ENCODE results near the gene HDAC10. TPM values are rescaled to one million over a fixed set of nuclear protein-coding genes. Genes with fewer than 3 reads are reported as not detected.
A peak's percentile ranks its signal among the peaks of the same experiment; 100 is the strongest.
"Not testable (repeated sequence)": the region's sequence is repeated elsewhere in the genome, so short reads cannot be mapped to it uniquely, and the experiment has no call there.

HDAC10 gene
- total RNA-seq, 4 donors from 2014 or later, result 1.2 to 40.5 (median 20.6) TPM

DNA sequence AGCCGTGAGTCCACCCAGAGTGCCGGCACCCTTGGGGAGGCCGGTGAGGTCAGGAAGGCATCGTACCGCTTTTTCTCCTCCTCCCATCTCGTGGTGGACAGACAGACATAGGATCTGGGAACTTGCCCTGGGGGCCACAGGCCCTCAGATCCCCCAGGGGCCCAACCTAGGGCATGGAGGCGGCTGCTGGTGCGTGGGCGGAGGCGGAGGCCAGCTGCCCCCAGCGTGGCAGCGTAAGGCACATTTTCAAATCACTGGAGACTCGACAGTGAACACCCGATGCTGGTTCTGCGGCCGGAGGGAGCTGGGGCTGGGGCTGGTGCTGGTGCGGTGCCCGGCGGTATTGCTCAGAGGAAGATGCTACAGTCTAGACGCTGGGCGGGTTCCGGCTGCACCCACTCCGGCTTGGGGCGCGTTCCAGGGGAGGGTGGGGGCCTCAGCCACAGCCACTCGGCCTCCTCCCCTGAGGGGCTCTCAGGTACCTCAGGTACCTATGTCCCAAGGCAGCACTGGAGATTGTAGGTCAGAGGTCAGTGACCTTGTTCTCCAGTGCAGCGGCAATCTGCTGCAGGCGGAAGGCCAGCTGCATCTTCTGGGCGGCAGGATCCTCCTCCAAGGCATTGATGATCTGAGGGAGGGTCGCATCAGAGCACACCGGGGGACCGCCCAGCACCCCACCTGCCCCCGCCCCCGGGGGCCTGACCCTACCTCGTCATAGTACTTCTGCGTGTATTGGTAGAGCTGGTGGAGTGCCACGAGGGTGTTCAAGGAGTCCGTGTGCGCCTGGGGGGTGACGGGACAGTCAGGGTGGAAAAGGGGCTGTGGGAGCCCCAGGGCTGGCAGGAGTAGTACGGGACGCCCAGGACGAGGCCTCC, 24.4 kb upstream of the HDAC10 start:
- Histone ChIP-seq H3K4me3 (no peak overlapping the region), H3K27me3 (no peaks in the 10 kb centered on the region), H3K36me3 (no peaks in the 10 kb centered on the region), H3K4me1 (peaks cover 0 to 12% of the 10 kb centered on the region in 2 donors), H3K9me3 (no peaks in the 10 kb centered on the region), H3K27ac (peak overlapping the region in 1 of 2 donors; percentile 6)
- intact Hi-C loops (cut with DNase I; ENCODE audit: low total_unique reads), result loop anchor here (10.0 kb wide), 1 partner anchor 229 kb away; the partner anchor contains the start of genes LMF2 and NCAPH2
- no peak for DNase-seq
- TF ChIP-seq, protein P1, sequence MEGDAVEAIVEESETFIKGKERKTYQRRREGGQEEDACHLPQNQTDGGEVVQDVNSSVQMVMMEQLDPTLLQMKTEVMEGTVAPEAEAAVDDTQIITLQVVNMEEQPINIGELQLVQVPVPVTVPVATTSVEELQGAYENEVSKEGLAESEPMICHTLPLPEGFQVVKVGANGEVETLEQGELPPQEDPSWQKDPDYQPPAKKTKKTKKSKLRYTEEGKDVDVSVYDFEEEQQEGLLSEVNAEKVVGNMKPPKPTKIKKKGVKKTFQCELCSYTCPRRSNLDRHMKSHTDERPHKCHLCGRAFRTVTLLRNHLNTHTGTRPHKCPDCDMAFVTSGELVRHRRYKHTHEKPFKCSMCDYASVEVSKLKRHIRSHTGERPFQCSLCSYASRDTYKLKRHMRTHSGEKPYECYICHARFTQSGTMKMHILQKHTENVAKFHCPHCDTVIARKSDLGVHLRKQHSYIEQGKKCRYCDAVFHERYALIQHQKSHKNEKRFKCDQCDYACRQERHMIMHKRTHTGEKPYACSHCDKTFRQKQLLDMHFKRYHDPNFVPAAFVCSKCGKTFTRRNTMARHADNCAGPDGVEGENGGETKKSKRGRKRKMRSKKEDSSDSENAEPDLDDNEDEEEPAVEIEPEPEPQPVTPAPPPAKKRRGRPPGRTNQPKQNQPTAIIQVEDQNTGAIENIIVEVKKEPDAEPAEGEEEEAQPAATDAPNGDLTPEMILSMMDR (IDR thresholded peaks at IDR 0.05), result no peak
- TF ChIP-seq POLR2A (IDR thresholded peaks at IDR 0.05), result no peak

GRCh38 chr22:50274771-50275170, 23.7 kb upstream of the HDAC10 start:
- no peak for TF ChIP-seq POLR2A (IDR thresholded peaks at IDR 0.05)
- TF ChIP-seq, protein P1 (IDR thresholded peaks at IDR 0.05), result no peak
- H3K27ac ChIP-seq, result peak overlapping the region in 1 of 2 donors; percentile 6
- H3K4me1 ChIP-seq, result peaks cover 0 to 13% of the 10 kb centered on the region in 2 donors
- no peak for DNase-seq
- no peaks in the 10 kb centered on the region for H3K9me3 ChIP-seq
- no peak overlapping the region for H3K4me3 ChIP-seq
- no peaks in the 10 kb centered on the region for H3K27me3 ChIP-seq
- intact Hi-C loops (cut with DNase I; ENCODE audit: low total_unique reads), result loop anchor here (10.0 kb wide), 1 partner anchor 230 kb away; the partner anchor contains the start of genes LMF2 and NCAPH2
- H3K36me3 ChIP-seq, result no peaks in the 10 kb centered on the region

GRCh38 chr22:50274311-50274710, 23.2 kb upstream of the HDAC10 start:
- H3K27me3 ChIP-seq, result no peaks in the 10 kb centered on the region
- no peaks in the 10 kb centered on the region for H3K9me3 ChIP-seq
- peaks cover 0 to 17% of the 10 kb centered on the region in 2 donors for H3K4me1 ChIP-seq
- intact Hi-C loops (cut with DNase I; ENCODE audit: low total_unique reads), result loop anchor here (10.0 kb wide), 1 partner anchor 230 kb away; the partner anchor contains the start of genes LMF2 and NCAPH2
- no peak overlapping the region for H3K27ac ChIP-seq
- no peaks in the 10 kb centered on the region for H3K36me3 ChIP-seq
- no peak overlapping the region for H3K4me3 ChIP-seq
- TF ChIP-seq, protein P1 (IDR thresholded peaks at IDR 0.05), result peak; percentile 15 to 45 (median 32)
- no peak for TF ChIP-seq POLR2A (IDR thresholded peaks at IDR 0.05)
- peak in 1 of 2 donors; percentile 58 for DNase-seq

DNA sequence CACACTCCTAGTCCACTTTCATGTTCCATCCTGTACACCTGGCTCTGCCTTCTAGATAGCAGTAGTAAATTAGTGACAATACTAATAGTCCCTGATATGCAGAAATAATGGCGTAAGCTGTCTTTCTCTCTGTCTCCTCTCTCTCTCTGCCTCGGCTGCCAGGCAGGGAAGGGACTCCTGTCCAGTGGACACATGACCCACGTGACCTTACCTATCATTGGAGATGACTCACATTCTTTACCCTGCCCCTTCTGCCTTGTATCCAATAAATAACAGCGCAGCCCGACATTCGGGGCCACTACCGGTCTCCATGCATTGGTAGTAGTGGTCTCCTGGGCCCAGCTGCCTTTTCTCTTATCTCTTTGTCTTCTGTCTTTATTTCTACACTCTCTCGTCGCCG, 22.7 kb upstream of the HDAC10 start:
- intact Hi-C loops (cut with DNase I; ENCODE audit: low total_unique reads), result loop anchor here (10.0 kb wide), 1 partner anchor 231 kb away; the partner anchor contains the start of genes LMF2 and NCAPH2
- H3K4me3 ChIP-seq, H3K36me3 ChIP-seq, H3K27me3 ChIP-seq, DNase-seq, H3K27ac ChIP-seq, H3K9me3 ChIP-seq: not testable (repeated sequence)
- peaks cover 0 to 22% of the 10 kb centered on the region in 2 donors for H3K4me1 ChIP-seq

GRCh38 chr22:50273352-50273751, 22.3 kb upstream of the HDAC10 start:
- not testable (repeated sequence) for H3K27me3 ChIP-seq, H3K36me3 ChIP-seq, H3K9me3 ChIP-seq, H3K4me3 ChIP-seq, H3K27ac ChIP-seq, DNase-seq
- intact Hi-C loops (cut with DNase I; ENCODE audit: low total_unique reads), result loop anchor here (10.0 kb wide), 1 partner anchor 231 kb away; the partner anchor contains the start of genes LMF2 and NCAPH2
- H3K4me1 ChIP-seq, result peaks cover 0 to 26% of the 10 kb centered on the region in 2 donors
